HepG2 (cell line): ENCODE results near the gene ZNF670. TPM values are rescaled to one million over a fixed set of nuclear protein-coding genes. Genes with fewer than 3 reads are reported as not detected.

Source experiments
- ATRX ChIP-seq: sonication (generic); formaldehyde crosslinking; IDR thresholded peaks from 2 replicates; pipeline ENCODE4 v1.4.0; 2020; ENCODE audit warnings: missing genetic modification reagents, borderline replicate concordance
- ETV5 ChIP-seq: IDR thresholded peaks from 2 replicates; pipeline ENCODE4 v1.6.1; 2018; ENCODE audit warnings: missing biosample characterization, missing genetic modification reagents, inconsistent platforms, borderline replicate concordance
- HOXA3 ChIP-seq: sonication (generic); formaldehyde crosslinking; IDR thresholded peaks from 2 replicates; pipeline ENCODE4 v1.5.0; 2020; ENCODE audit warnings: missing genetic modification reagents
- MED8 ChIP-seq: sonication (generic); formaldehyde crosslinking; IDR thresholded peaks from 2 replicates; pipeline ENCODE4 v1.8.1; 2023; ENCODE audit warnings: mild to moderate bottlenecking, missing genetic modification reagents; ENCODE audit not compliant: insufficient replicate concordance
- NFIC ChIP-seq: IDR thresholded peaks from 2 replicates; pipeline ENCODE4 v1.6.1; 2012; ENCODE audit warnings: mild to moderate bottlenecking, low read length, inconsistent platforms
- PATZ1 ChIP-seq: sonication (generic); formaldehyde crosslinking; IDR thresholded peaks from 2 replicates; pipeline ENCODE4 v1.4.0; 2020; ENCODE audit warnings: missing genetic modification reagents
- PLSCR1 ChIP-seq: sonication (generic); formaldehyde crosslinking; IDR thresholded peaks from 2 replicates; pipeline ENCODE4 v1.5.0; 2020; ENCODE audit warnings: missing genetic modification reagents, mild to moderate bottlenecking, borderline replicate concordance
- POGZ ChIP-seq: sonication (generic); formaldehyde crosslinking; IDR thresholded peaks from 2 replicates; pipeline ENCODE4 v1.4.0; 2020; ENCODE audit warnings: mild to moderate bottlenecking, missing genetic modification reagents
- POLR2G ChIP-seq: fragments of 200-400 bp; formaldehyde crosslinking; IDR thresholded peaks from 2 replicates; pipeline ENCODE4 v1.6.1; 2018; ENCODE audit warnings: mild to moderate bottlenecking, low read depth, low read length, moderate library complexity
- RBM39 ChIP-seq: fragments of 200-400 bp; formaldehyde crosslinking; IDR thresholded peaks from one replicate; pipeline ENCODE4 v1.6.1; 2018; ENCODE audit warnings: antibody characterized with exemption, mild to moderate bottlenecking, low read depth, low read length; ENCODE audit not compliant: poor library complexity, severe bottlenecking
- TCF12 ChIP-seq, 2 experiments: fragments of 450-650 bp in 1 of 2; sonication (generic) in 1 of 2; formaldehyde crosslinking in 1 of 2; IDR thresholded peaks; 2 replicates each; pipeline versions ENCODE4 v1.6.1 to v1.8.0; 2017 to 2022; ENCODE audit warnings: antibody characterized with exemption in 1 of 2, mild to moderate bottlenecking in 1 of 2, missing genetic modification reagents in 1 of 2, moderate library complexity in 1 of 2
- ZNF275 ChIP-seq: sonication (generic); formaldehyde crosslinking; IDR thresholded peaks from 2 replicates; pipeline ENCODE4 v1.8.0; 2022; ENCODE audit warnings: missing genetic modification reagents, mild to moderate bottlenecking, inconsistent platforms, borderline replicate concordance
- ZNF280D ChIP-seq: sonication (generic); formaldehyde crosslinking; IDR thresholded peaks from 2 replicates; pipeline ENCODE4 v1.5.1; 2020; ENCODE audit warnings: mild to moderate bottlenecking, missing genetic modification reagents
- ZNF296 ChIP-seq: sonication (generic); formaldehyde crosslinking; conservative IDR thresholded peaks from 2 replicates; pipeline ENCODE4 v1.5.0; 2020; ENCODE audit warnings: mild to moderate bottlenecking, missing genetic modification reagents
- ZNF484 ChIP-seq: sonication (generic); formaldehyde crosslinking; IDR thresholded peaks from 2 replicates; pipeline ENCODE4 v1.5.1; 2020; ENCODE audit warnings: mild to moderate bottlenecking, low read depth, missing genetic modification reagents, borderline replicate concordance
- ZNF513 ChIP-seq: sonication (generic); formaldehyde crosslinking; conservative IDR thresholded peaks from 2 replicates; pipeline ENCODE4 v1.5.0; 2020; ENCODE audit warnings: missing genetic modification reagents
- ZNF816 ChIP-seq: sonication (generic); formaldehyde crosslinking; IDR thresholded peaks from 2 replicates; pipeline ENCODE4 v1.8.0; 2022; ENCODE audit warnings: missing genetic modification reagents, mild to moderate bottlenecking, borderline replicate concordance
- ZNF841 ChIP-seq: sonication (generic); formaldehyde crosslinking; IDR thresholded peaks from 2 replicates; pipeline ENCODE4 v1.8.1; 2023; ENCODE audit warnings: missing genetic modification reagents, borderline replicate concordance
- ZNF850 ChIP-seq: sonication (generic); formaldehyde crosslinking; conservative IDR thresholded peaks from 2 replicates; pipeline ENCODE4 v1.9.0; 2021; ENCODE audit warnings: mild to moderate bottlenecking, missing genetic modification reagents
- polyA plus RNA-seq, 8 experiments: library from polyadenylated mRNA; depleted of rRNA in 3 of 8; stranded (reverse) in 7 of 8; unstranded in 1 of 8; fragments of >200 nt; fragmentation: Illumina TruSeq in 4 of 8; extraction: Trizol in 4 of 8; gene quantifications; 2 replicates each; pipeline versions ENCODE4 v1.2.1 to v1.2.3, GENCODE V29; 2011 to 2016; ENCODE audit warnings: low read depth in 4 of 8, missing spikeins in 1 of 8, mixed read lengths in 1 of 8; ENCODE audit not compliant: insufficient read depth in 1 of 8
- total RNA-seq, 5 experiments: library from RNA; depleted of rRNA; stranded (reverse); fragments of >200 nt; fragmentation: Illumina TruSeq; extraction: Trizol; gene quantifications; 2 replicates each; pipeline ENCODE4 v1.2.3, GENCODE V29; 2016; ENCODE audit warnings: low read depth in 1 of 5

The ZNF670 gene
- total and polyA plus RNA-seq, 2 of the 13 experiments (the other 11 are each of a cell fraction or from before 2014, with no cell fraction given): 4.2 to 10.9 TPM

DNA sequence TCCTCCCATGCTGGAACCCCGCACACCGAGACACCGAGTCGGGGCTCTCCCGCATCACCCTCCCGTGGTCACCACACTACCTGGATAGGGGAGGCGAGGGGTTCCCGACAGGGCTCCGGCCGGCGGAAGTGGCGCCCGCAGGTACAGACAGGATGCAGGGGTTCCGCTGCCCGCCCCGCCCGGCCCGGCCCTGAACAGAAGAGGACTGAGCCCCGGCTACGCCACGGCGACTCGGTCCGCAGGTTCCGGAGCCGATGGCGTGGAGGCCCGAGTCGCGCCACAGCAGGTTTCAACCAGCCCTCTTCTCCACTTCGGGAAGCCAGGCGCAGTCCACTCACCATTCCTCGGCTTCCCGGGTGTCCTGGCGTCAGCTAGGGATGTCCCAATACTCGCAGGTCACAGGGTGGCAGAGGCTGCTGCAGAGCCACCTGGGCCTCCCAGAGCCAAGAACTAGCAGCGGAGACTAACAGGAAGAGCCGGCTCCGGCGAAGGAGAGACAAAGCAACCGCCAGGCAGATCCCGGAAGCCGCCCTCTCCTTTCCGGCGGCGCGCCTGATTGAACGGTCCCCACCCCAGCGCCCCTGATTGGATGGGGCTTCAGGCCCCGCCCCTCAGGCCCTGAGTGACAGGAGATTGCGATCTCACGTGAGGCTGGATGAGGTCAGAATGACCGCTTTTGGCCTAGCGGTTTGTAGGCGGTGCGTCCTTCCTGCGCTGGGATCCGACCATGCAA lies 25.4 kb upstream of the ZNF670 start, which contains the start of gene ZNF669 (continued):
- no peak for TF ChIP-seq MED8 (CRISPR knock-in tag)
- no peak for TF ChIP-seq ZNF513 (CRISPR knock-in tag)
- TF ChIP-seq PLSCR1 (CRISPR knock-in tag): no peak
- peak; percentile 77; the same call in 1 of the 2 replicates for TF ChIP-seq ETV5
- TF ChIP-seq POGZ (CRISPR knock-in tag): peak; percentile 93
- peak; percentile 9 for TF ChIP-seq PATZ1 (CRISPR knock-in tag)
- no peak for TF ChIP-seq NFIC
- TF ChIP-seq TCF12 (IDR thresholded peaks at IDR 0.05): no peak
- TF ChIP-seq TCF12 (CRISPR knock-in tag; IDR thresholded peaks at IDR 0.05): 0 out of 2 replicates have a peak, but pooled peaks have one; percentile 73
- TF ChIP-seq ZNF816 (CRISPR knock-in tag): peak; percentile 69; the same call in 1 of the 2 replicates
- no peak for TF ChIP-seq ZNF484 (CRISPR knock-in tag)
- no peak for TF ChIP-seq ZNF850 (CRISPR knock-in tag)
- TF ChIP-seq ZNF296 (CRISPR knock-in tag): 0 out of 2 replicates have a peak, but pooled peaks have one; percentile 50
- no peak for TF ChIP-seq ATRX (CRISPR knock-in tag)
- TF ChIP-seq RBM39: no peak
- TF ChIP-seq ZNF280D (CRISPR knock-in tag): no peak
- no peak for TF ChIP-seq ZNF275 (CRISPR knock-in tag)
- no peak for TF ChIP-seq ZNF841 (CRISPR knock-in tag)
- peak; percentile 92 for TF ChIP-seq POLR2G
- TF ChIP-seq HOXA3 (CRISPR knock-in tag): peak; percentile 84; the same call in 1 of the 2 replicates
